ENCODE measurements around the gene GNB1L.
"Not testable (repeated sequence)": the region's sequence is repeated elsewhere in the genome, so short reads cannot be mapped to it uniquely, and the experiment has no call there.

GNB1L gene

DNA sequence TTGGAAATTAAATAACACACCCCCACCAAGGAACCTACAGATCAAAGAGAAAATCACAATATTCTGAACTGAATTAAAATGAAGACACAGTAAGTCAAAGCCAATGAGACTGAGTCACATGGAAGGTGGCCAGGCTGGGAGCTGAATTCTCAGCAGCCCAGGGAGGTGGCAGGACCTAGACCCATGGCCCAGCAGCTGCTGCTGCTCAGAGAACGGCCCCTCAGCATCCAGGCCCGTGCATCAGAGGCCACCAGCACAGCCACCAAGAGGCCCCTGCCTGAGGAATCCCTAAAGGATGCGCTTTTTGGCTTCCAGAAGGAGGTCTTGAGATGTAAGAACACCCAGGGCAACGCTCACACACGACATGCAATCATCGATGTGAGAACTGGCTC is 59.1 kb downstream of the GNB1L start:
- DNase-seq (ENCODE audit: low spot score), result no peak

DNA sequence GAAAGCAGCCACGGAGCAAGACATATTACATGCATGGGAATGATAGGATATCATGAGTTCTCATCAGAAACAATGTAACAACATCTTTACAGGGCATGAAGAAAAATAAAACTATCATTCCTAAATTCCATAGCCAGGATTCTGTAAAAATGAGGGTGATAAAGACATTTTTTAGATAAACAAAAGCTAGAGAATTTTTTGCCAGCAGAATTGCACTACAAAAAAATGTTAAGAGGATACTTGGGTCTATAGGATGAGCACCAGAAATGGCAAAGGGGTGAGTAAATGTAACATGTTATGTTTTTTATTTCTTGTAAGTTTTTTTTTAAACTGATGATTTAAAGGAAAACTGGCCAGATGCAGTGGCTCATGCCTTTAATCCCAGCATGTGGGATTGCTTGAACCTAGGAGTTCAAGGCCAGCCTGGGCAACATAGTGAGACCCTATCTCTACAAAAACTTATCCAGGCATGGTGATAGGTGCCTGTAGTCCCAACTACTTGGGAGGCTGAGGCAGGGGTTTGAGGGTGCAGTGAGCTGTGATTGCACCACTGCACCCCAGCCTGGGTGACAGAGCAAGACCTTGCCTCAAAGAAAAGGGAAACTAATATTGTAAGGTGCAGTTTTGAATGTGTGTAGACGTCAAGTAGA is 60.9 kb downstream of the GNB1L start:
- DNase-seq (ENCODE audit: low spot score), result no peak

DNA sequence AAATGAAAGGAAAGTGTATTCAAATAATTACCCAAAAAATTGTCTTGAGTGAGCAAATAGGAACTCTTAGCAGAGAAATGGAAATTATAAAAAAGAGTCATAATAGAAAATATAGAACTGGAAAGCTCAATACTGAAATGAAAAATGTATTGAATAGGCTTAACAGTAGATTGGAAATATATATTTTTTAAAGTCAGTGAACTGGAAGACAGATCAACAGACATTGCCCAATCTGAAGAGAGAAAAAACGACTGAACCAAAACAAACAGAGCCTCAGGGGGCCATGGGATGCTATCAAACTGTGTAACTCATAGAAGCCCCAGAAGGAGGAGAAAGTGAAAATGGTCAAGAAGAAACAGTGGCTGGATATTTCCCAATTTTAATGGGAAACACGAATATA is 61.5 kb downstream of the GNB1L start:
- no peak for DNase-seq (ENCODE audit: low spot score)

DNA sequence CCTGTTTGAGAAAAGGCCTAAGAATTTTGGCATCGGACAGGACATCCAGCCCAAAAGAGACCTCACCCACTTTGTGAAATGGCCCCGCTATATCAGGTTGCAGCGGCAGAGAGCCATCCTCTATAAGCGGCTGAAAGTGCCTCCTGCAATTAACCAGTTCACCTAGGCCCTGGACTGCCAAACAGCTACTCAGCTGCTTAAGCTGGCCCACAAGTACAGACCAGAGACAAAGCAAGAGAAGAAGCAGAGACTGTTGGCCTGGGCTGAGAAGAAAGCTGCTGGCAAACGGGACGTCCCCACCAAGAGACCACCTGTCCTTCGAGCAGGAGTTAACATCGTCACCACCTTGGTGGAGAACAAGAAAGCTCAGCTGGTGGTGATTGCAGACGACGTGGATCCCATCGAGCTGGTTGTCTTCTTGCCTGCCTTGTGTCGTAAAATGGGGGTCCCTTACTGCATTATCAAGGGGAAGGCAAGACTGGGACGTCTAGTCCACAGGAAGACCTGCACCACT is 62.2 kb downstream of the GNB1L start:
- not testable (repeated sequence) for DNase-seq (ENCODE audit: low spot score)

DNA sequence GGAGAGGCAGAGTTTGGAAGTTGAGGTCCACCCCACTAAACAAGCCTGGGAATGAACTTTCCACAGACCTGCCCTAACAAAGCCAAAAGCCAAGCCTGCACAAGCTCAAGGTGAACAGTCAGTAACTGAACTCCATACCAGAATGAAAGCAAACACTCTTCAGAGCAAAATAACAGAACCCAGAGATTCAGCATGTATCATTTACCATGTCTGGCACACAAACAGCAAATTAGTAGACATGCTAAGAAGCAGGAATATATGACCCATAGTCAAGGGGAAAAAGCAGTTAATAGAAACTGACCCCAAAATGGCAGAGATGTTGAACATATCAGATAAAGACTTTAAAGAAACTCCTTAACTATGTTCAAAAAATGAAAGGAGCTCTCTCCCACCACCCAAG is 62.8 kb downstream of the GNB1L start:
- no peak for DNase-seq (ENCODE audit: low spot score)

DNA sequence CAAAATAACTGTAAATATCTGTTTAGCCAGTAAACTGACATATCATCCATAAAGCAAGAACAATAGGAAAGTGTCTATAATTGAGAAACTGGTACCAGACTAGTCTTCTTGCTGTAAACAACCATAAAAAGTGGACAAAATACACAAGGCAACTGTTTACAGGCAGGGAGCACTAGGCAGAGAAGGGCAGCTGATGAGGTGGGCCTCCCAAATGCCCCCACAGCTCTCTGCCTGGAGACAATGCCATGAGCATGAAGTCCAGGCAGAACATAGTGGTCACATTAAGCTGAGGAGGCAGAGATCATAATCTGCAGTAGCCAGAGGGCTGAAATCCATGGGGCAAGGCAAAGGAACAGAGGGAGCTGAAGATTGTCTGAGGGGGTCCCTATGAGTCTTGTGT is 63.4 kb downstream of the GNB1L start:
- DNase-seq (ENCODE audit: low spot score), result no peak

DNA sequence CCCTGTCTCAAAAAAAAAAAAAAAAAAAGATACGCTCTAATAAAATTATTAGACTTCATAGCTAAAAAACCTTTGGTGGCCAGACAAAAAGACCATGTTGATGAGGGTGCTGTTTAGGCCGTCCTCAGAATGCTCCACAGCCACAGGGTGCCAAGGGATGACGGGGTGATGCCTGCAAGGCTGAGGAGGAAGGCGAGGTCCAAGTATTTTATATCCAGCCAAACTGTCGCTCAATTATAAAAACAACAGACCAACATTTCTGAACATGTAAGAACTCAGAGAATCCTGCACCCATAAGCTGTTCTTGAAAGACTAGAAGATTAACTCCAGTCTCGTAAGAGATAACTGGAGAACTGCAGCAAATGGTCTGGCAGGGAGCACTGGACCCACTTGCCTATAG is 64.8 kb downstream of the GNB1L start:
- DNase-seq (ENCODE audit: low spot score), result no peak

DNA sequence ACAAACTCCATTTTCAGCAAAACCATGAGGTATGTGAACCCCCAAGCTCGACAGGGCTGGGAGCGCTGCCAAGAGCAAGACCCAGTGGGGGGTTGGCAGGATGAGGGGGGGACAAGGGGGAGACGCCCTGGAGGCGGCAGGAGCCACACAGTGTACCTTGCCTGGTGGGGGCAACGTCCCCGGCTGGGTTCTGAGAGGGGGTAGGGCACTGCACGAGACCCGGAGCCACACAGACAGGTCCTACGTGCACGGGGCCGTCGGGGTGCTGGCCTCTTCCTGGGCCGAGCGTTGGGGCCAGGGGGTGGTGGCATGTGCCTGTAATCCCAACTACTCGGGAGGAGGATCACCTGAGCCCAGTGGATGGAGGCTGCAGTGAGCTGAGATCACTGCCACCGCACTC is 65.3 kb downstream of the GNB1L start:
- no peak for DNase-seq (ENCODE audit: low spot score)

DNA sequence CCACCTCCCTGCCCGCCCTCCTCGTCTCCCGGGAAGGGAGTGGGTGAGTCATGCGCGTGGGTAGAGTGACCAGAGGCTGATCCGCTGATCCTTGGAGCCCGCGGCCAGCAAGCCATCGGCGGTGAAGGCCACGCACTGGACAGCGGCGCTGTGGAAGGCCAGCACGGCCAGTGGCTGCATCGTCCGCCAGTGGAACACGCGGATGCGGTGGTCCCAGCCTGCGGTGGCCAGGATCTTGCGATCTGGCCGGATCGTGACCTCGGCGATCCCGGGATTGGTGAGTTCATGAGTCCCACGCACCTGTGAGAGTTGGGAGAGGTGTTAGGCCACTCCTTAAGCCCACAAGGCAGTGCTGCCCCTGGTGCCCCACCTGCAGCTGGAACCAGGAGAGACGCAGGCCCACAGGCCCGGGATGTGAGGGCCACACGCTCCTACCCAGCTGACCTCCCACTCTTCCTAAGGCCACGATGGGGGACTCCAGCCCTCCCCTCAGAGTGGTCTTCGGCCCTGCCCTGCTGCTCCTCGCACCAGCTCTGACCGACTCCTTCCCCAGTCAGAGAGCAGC is 65.9 kb downstream of the GNB1L start:
- DNase-seq (ENCODE audit: low spot score), result no peak

DNA sequence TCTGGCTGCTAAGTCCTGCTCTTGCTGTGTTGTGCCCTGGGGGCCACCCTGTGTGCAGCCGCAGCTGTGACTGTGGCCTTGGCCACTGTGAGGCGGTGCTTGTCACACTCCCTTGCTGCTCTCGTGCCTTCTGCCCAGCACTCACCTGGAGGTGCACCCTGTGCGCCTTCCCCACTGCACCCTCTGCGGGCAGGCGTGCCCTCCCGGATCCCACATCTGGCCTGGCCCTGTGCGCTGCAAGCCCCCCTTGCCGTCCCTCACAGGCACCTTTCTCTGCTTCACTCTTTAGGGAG is 66.9 kb downstream of the GNB1L start:
- DNase-seq (ENCODE audit: low spot score), result no peak

DNA sequence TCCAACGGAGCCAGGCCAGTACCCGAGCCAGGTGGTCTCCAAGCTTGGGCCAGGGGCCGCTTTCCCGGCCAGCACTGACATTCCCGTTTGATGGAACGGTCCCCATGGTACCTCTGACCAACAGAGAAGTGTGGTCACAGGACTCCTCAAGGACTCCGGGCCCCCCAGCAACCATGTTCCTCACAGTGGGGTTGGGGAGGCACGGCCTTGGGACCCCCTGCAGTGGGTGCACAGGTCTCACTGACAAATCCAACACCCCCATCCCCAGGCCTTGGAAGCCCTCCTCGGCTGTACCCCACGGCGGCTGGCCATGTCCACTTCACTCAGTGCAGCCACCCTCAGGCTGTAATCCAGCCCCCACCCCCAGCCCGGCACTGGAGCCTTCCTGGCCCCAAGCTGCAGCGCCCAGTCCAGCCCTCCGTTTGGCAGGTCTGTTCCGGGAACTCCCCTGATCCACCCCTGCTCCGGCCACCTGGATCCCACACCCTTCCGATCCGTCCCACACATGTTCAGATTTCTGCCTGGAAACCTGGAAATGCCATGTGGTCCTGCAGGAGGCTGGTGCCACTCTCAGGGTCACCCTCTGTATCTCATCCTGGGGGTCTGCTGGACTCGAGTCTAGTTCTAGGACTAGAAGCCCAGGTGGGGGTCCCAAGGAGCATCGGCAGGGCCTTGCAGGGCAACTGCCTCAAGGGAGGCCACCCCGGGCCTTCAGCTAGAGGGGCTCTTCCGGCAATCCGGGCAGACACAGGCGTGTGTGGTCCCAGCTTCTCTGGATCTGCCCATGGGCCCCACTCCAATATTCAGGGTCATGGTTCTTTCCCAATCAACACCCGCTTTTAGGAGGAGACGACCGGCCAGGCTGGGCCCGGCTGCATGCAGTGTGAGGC is 67.5 kb downstream of the GNB1L start:
- no peak for DNase-seq (ENCODE audit: low spot score)

DNA sequence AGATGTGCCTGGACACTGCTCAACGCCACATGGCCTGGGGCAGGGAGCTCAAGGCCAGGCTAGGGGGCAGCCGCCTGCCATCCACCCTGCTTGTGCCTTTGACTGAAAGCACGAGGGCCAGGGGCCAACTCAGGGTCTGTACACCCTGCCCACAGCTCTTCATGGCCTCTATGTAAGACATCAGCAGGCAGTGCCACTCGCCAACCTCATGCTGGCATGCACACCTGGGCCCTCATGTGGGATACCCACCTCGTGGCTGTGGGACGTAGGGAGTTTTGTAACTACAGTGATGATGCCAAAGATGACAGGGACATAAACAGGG is 68.4 kb downstream of the GNB1L start:
- DNase-seq (ENCODE audit: low spot score), result no peak

DNA sequence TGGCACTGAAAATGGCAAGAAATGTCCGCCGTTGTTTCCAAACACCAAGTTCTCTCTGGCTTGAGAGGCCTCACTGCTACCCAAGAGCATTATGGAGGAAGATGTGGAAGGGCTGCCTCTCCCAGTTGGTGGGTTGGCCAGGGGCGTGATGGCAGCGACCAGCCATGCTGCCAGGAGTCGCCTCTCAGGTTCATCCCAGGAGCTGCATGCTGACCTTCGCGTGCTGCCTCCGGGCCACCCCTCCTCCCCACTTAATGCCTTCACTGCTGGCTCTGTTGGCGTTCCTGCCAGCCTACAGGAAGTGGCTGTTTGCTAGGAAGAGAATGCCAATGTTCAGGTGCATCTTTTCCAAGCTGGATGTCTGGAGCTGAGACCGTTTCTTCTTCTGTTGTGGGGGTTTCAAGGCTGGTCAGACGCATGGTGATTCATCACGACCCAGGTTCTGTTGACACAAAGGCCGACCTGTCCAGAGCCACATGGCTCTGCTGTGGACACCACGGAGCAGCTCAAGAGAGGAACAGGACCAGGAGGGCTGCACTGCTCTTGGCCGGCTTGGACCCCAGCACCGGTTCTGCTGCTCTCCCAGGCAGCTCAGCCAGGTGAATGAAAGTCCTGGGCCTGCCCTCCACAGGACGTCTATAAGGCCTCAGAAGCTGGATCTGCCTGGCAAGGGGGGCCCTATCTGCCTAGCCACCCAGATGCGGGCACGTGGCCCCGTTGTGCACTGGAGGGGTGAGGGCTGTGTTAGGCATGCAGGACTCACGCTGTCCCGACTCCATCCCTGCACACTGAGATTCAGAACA is 69.0 kb downstream of the GNB1L start:
- DNase-seq (ENCODE audit: low spot score), result no peak

DNA sequence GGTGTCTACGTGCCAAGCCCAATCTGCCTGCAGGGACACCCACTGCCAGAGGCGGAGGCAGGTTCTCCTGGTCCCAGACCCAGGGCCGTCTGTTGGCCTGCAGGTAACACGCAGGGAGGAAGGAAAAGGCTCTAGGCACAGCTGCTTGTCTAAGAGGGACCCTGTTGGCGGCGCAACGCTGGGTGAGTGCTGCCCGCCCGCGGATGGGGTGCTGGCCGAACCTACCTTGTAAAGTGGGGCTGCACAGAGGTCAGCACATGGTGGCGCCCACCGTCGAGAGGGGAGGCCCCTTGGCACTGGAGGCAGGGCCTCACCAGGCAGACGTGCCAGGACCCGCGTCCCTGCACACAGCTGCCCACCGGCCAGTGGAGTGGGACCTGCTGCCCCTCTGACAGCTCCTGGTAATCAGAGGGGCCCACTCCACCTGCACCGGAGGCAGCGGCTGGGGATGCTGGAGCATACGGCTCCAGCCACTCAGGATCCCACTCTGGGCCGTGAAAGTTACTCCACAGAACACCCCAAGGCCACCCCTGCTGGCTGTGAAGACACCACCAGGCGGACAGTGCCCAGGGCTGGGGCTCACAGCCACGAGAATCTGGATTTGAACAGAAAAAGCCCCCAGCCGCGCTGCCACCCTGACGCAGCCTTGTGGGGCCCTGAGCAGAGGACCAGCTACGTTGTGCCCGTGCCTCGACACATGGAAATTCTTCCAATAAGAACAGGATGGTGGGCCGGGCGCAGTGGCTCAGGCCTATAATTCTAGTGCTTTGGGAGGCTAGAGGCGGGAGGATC is 70.1 kb downstream of the GNB1L start:
- DNase-seq (ENCODE audit: low spot score), result no peak

DNA sequence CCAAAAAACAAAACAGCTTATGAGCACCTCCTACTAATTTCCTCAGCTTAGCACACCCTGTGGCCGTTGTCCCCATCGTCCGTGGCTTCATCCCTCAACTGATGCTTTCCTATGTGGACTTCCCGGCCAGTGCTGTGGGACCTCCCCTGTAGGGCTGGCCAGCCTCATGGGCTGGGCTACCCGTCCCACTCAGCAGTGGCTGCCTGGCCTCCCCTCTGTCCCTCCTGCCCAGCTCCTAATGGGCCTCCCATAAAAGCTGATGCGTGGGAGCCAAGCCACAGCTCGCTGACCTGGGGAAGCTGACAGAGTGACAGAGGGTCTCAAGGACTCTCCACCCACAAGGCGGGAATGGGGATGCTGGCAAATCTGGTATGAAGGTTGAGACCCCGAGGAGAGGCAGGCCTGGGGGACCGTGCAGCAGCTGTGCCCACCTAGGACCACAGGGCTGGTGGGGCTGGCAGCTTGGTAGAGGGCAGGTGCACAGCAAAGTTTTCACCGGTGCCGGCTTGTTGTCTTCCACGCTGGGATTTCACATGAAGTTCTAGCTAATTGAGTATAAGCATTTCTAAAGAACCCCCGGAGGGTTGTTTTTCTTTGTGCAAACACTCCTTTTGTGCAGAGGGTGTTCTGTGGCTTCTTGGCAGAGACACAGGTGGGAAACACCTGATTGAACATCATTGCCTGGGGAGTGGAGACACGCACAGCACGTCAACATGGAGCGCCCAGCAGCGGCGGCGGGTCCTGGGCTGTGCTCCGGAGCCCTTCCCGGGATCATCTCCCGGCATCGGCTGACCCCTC is 70.9 kb downstream of the GNB1L start:
- no peak for DNase-seq (ENCODE audit: low spot score)

DNA sequence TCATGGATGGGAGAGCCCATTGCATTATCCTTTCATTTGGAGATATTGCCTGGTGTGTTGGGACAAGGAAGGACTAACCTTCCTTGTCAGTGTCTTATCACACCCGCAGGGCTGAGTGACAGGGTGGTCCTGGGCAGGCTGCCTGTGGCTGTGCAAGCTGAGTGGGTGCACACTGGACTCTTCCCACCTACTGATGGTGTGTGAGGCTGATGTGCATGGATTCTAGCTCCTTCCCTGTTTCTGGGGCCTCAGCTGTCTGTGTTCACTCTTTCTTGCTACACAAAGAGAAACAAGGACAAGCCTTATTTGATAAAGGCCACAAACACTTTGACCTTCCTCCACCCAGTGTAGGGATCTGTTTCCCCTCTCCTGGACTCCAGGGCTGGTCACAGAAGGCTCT is 72.1 kb downstream of the GNB1L start:
- DNase-seq (ENCODE audit: low spot score), result no peak

DNA sequence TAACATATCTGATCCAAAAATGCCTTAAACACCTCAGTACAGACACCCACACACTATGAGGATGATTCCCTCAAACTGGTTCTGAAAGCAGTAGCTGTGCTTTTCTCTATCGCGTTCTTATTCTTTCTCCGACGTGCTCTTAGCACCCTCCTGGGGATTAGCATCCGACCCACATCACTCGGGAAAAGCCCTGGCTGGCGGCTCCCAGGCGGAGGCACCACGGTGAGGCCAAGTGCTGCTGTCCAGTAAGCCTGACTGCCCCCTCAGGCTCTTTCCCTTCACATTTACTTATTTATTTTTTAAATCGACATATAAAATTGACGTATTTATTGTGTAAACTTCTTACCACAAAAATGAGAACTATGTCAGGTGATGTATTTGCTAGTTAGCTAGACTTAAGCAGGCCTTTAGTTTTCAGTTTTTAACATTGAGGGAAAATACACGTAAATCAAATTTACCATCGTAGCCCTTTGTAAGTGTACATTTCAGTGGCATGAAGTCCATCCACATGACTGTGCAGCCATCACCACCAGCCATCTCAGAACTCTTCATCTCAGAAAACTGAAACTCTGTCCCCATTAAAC is 74.9 kb downstream of the GNB1L start:
- no peak for DNase-seq (ENCODE audit: low spot score)

DNA sequence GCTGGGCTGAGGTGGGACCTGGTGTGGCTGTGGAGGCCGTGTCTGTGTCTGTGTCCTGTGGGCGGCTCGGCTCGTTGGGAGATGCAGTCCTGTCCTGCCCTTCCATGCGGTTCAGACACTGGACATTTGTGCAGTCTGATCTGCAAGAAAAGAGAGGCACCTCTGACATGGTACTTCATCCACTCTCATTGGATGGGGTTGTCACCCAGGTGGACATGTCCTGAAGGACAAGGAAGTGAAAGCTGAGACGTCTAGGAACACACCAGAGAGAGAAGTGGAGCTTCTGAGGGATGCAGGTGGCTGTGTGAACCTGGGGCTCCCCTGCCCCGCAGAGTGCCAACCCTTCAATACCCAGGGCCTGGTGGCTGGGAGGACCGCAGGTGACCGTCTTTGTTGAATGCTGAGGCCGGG is 75.7 kb downstream of the GNB1L start:
- DNase-seq (ENCODE audit: low spot score), result no peak

DNA sequence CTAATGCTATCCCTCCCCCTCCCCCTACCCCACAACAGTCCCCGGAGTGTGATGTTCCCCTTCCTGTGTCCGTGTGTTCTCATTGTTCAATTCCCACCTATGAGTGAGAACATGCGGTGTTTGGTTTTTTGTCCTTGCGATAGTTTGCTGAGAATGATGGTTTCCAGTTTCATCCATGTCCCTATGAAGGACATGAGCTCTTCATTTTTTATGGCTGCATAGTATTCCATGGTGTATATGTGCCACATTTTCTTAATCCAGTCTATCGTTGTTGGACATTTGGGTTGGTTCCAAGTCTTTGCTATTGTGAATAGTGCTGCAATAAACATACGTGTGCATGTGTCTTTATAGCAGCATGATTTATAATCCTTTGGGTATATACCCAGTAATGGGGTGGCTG is 77.5 kb downstream of the GNB1L start:
- DNase-seq (ENCODE audit: low spot score), result not testable (repeated sequence)

DNA sequence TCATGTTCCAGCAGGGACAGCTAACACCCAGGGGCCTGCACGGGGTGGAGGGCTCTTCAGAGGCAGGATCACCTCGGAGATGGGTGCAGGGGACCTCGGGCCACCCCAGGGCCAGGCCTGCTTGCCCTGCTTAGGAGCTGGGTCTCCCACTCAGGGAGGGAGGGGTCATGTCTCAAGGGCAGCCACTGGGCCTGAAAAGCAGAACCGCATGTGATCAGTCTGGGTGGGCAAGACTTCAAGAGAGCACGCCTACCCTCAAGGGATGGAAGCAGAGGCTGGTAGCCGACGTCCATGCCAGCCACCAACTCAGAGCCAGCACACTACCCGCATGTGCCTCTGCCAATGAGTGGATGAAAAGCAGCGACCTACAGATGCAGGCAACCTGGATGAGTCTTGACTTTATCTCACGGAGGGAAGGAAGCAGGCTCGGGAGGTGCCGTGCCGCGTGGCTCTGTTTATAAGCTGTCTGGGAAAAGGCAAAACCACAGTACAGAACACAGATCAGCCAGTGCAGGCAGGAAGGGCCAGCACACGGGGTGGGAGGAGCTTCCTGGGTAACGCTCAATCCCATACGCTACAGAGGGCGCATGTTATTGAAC is 78.1 kb downstream of the GNB1L start:
- no peak for DNase-seq (ENCODE audit: low spot score)

Measured in putamen (tissue), 1 donor.